ENCODE measurements around the gene MXD1.

DNA sequence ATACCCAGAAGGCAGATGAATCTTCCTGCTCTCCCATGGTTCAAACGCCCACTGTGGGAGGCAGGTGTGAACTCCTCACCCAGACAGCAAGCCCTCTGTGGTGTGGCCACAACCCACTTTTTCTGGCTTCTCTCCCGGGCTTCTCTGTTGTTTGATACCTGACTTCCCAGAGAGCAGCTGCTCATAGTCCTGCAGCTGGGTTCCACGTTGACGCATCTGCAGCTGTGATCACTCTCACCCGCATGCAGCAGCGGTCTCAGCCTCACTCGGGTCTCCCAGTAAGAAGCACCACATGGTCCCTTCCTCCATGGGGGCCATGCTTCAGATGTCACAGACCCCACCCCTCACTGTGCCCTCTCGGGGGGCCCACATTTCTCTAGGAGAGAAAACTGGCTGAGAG is 43.1 kb downstream of the MXD1 start:
- TF ChIP-seq CTCF (IDR thresholded peaks at IDR 0.05): no peak
- no peak for TF ChIP-seq EZH2 (IDR thresholded peaks at IDR 0.05; ENCODE audit: borderline replicate concordance, insufficient read depth, low read depth, low read length, poor library complexity, severe bottlenecking)
